GM06990 (cell line): ENCODE results near the gene KLF13.

ENCODE experiments used
- DNase-seq: peaks from one replicate; pipeline ENCODE4 v3.0.0-alpha.2; 2011; ENCODE audit not compliant: insufficient read length; ENCODE audit errors: extremely low read depth
- H3K27me3 ChIP-seq: replicated peaks from 2 replicates; pipeline ENCODE4 v1.6.0; 2011; ENCODE audit warnings: low read length; ENCODE audit not compliant: control insufficient read depth, insufficient read depth
- H3K36me3 ChIP-seq: 2 replicates; pipeline ENCODE4 v1.5.1; 2011; ENCODE audit warnings: low read length; ENCODE audit not compliant: control insufficient read depth, insufficient read depth
- H3K4me3 ChIP-seq: replicated peaks from 2 replicates; pipeline ENCODE4 v1.5.1; 2011; ENCODE audit warnings: low read depth, mild to moderate bottlenecking, control low read depth, low read length
- TF ChIP-seq, protein P1 (sequence below): IDR thresholded peaks from 2 replicates; pipeline ENCODE4 v1.5.1; 2011; ENCODE audit warnings: low read length, control low read depth, mild to moderate bottlenecking, inconsistent platforms; ENCODE audit not compliant: insufficient read depth, poor library complexity, severe bottlenecking

KLF13 gene

DNA sequence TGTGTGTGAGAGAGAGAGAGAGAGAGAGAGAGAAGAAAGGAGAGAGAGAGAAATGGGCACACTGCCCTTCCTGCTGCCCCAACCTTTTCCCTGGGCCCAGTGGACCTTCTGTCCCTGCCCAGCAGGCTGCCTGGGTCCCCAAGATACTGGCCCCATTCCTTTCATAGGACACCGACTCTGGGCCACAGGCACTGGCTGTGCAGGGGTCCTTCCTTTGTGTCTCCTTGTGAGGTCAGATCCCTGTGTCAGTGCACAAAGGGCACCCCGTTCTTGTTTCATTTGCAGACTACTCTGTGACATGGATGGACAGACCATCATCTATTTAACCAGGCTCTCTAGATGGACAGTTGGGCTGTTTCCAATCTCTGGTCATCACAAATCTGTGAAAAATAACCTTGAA lies 21.3 kb upstream of the KLF13 start:
- TF ChIP-seq, protein P1, sequence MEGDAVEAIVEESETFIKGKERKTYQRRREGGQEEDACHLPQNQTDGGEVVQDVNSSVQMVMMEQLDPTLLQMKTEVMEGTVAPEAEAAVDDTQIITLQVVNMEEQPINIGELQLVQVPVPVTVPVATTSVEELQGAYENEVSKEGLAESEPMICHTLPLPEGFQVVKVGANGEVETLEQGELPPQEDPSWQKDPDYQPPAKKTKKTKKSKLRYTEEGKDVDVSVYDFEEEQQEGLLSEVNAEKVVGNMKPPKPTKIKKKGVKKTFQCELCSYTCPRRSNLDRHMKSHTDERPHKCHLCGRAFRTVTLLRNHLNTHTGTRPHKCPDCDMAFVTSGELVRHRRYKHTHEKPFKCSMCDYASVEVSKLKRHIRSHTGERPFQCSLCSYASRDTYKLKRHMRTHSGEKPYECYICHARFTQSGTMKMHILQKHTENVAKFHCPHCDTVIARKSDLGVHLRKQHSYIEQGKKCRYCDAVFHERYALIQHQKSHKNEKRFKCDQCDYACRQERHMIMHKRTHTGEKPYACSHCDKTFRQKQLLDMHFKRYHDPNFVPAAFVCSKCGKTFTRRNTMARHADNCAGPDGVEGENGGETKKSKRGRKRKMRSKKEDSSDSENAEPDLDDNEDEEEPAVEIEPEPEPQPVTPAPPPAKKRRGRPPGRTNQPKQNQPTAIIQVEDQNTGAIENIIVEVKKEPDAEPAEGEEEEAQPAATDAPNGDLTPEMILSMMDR: no peak
- Histone ChIP-seq H3K4me3 (no peak overlapping the region), H3K36me3 (no peaks in the 10 kb centered on the region), H3K27me3 (no peaks in the 10 kb centered on the region)
- DNase-seq: no peak

DNA sequence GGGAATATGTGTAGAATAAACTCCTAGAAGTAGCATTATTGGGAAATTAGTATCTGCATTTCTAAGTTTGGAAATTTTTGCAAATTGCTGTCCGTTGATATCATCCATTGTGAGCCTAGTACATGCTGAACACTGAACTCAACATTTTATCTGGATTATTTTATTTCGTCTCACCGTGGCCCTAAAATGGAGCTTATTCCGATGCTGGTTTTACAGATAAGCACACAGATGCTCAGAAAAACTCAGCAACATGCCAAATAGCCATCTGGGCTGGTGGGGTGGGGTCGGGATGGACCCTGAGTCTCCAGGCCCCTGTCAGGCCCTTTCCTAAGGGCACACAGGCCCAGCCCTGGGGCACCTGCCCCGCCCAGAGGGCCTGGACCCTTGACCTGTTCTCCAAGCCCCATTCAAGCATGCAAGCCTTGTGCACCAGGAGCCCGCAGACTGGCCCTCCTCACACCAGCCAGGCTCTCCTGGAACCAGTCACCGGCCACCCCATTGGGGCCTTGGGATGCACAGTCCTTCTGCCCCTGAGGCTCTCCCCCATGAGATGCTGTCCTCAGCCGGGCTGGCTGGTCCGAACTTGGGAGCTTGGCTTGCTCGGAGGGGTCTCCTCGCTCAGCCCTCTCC lies 20.7 kb upstream of the KLF13 start:
- no peak for DNase-seq
- Histone ChIP-seq H3K4me3 (no peak overlapping the region), H3K27me3 (no peaks in the 10 kb centered on the region), H3K36me3 (no peaks in the 10 kb centered on the region)
- TF ChIP-seq, protein P1: no peak

DNA sequence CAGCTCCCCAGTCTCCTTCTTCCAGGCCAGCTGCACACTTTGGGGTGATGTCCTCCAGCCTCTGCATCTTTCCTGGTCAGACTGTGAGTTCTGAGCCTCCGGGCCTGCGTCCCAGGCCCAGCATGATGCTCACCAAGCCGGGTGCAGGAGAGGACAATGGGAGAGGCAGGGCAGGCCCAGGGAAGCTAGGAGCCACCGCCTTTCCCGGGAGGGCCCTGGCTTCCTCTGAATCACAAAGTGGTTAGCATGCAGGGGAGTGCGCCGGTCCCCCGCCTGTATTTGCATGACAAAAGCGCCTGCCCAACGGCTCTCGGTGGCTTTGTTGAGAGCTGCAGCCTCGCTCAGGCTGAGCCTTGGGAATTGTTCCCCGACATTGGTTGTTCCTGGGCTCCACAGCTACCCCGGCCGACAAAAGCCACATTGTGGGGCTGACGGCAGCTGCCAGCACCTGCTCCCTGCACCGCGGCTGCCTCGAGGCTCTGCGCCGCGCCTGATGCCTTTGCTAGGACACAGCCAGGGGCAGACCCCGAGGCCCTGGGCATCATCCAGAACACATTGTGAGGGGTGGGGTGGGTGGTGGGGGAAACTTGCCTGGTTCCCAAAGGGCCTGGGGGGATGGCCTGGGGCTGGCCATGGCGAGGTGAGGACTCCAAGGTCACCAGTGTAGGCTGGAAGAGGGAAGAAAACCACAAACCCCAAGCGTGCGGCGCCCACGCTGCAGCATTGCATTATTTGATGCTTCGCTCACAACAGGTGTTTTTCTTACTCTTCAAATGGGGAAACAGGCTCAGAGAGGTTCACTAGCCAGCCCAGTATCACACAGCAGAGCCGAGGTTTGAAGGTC lies 20.0 kb upstream of the KLF13 start:
- Histone ChIP-seq H3K27me3 (no peaks in the 10 kb centered on the region), H3K36me3 (no peaks in the 10 kb centered on the region), H3K4me3 (no peak overlapping the region)
- no peak for DNase-seq
- TF ChIP-seq, protein P1: no peak

DNA sequence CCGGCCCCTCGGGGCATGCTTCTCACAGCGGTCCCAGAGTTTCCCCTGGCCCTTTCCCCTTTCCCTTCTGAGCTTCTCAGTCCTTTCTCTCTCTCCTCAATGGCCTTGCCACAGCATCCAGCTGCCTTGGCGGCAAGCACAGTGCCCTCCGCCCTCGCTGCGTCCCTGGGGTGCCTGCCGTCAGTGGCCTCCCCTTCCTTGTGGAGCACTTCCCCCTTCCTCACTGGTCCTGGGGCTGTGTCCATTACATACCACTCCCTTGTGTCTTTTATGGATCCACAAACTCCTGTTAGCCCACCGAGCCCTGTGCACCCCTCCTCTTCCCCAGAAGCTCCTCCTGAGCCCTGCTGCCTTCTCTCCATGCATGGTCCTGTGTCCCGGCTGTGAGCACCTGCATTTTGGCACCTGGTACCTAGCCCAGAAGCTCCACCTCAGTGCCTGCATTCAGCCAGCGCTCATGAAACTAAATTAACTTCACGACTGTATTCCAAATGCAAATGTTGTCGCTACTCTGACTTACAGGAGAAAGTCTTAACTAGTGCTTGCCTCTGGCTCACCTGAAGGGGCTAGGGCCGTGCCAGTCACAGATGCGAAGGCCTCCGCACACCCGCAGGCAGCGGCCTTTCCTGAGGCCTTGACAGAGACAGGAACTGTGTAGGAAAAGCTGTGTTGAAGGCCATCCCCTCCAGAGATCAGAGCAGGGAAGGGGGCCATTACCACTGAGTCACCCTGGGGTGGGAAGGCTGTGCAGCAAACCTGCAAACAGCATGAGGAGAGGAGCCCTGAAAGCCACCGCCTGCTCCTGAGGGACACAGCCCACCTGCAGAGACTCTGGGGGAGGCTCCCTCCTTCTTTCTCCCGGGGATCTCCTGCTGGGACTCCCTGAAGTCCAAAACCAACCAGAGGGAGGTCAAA lies 19.1 kb upstream of the KLF13 start:
- Histone ChIP-seq H3K36me3 (no peaks in the 10 kb centered on the region), H3K4me3 (no peak overlapping the region), H3K27me3 (no peaks in the 10 kb centered on the region)
- no peak for DNase-seq
- TF ChIP-seq, protein P1: no peak

DNA sequence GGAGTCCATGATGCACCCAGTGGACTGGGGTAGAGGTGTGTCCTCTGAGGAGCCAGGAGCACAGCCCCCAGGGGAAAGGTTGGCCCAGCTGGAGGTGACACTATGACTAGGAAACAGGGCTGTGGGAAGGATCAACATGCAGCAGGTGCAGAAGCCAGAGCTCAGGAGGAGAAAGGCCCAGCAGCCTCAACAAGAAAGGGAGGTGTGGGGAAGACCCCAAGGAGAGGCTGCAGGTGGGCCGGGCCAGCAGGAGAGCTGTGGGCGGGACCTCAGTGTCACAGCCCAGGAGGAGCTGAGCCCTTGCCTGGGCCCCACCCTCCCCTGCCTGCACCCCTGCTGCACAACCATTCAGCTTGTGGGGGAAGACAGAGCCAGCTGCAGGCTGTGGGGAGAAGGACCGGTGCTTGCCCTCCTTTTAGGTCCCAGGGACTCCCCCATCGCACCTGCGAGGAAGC lies 18.4 kb upstream of the KLF13 start:
- peak; percentile 72 for DNase-seq
- H3K27me3 ChIP-seq: no peaks in the 10 kb centered on the region
- TF ChIP-seq, protein P1: no peak
- no peaks in the 10 kb centered on the region for H3K36me3 ChIP-seq
- H3K4me3 ChIP-seq: no peak overlapping the region
